Activated CD8-positive, alpha-beta memory T cell treated with anti-CD3 and anti-CD28 coated beads, Interleukin-2, amount 50 U/mL, for 48 hours (primary cell): ENCODE data around the gene CELSR2.
A peak's percentile ranks its signal among the peaks of the same experiment; 100 is the strongest.
"Not testable (repeated sequence)": the region's sequence is repeated elsewhere in the genome, so short reads cannot be mapped to it uniquely, and the experiment has no call there.

Experiments
- DNase-seq: peaks from one replicate; pipeline ENCODE4 v3.0.0-alpha.2; 2020

The CELSR2 gene

GRCh38 chr1:109248797-109249629 lies at the start of gene CELSR2:
TSS of gene CELSR2 (plus strand) at chr1:109249539. CDS start at chr1:109250080, 541 bp downstream.
- peak; percentile 80 for DNase-seq

GRCh38 chr1:109199710-109200109 lies 49.6 kb upstream of the CELSR2 start:
- DNase-seq, result no peak

- peak; percentile 81 for DNase-seq
Measured at GRCh38 chr1:109201123-109201703, 48.1 kb upstream of the CELSR2 start.

- no peak for DNase-seq
Measured at GRCh38 chr1:109204484-109204883, 44.9 kb upstream of the CELSR2 start.

GRCh38 chr1:109206339-109206738 lies 43.0 kb upstream of the CELSR2 start:
- no peak for DNase-seq

- peak; percentile 18 for DNase-seq
Measured at GRCh38 chr1:109207467-109208103, 41.8 kb upstream of the CELSR2 start.

GRCh38 chr1:109208394-109208793 lies 40.9 kb upstream of the CELSR2 start:
- no peak for DNase-seq

- DNase-seq, result no peak
Measured at GRCh38 chr1:109208836-109209463, 40.4 kb upstream of the CELSR2 start.

GRCh38 chr1:109210058-109210457 lies 39.3 kb upstream of the CELSR2 start:
- DNase-seq, result peak; percentile 42

- DNase-seq, result no peak
Measured at GRCh38 chr1:109213345-109213823, 36.0 kb upstream of the CELSR2 start.

- peak; percentile 94 for DNase-seq
Measured at GRCh38 chr1:109213824-109214693, 35.3 kb upstream of the CELSR2 start, which contains the start of gene SARS1. TSS of gene SARS1 (plus strand) at chr1:109213918. CDS start at chr1:109213993, 75 bp downstream.

- DNase-seq, result peak; percentile 64
Measured at GRCh38 chr1:109214695-109215623, 34.4 kb upstream of the CELSR2 start.

GRCh38 chr1:109216662-109217061 lies 32.7 kb upstream of the CELSR2 start:
- no peak for DNase-seq

GRCh38 chr1:109218516-109218915 lies 30.8 kb upstream of the CELSR2 start:
- no peak for DNase-seq

- DNase-seq, result not testable (repeated sequence)
Measured at GRCh38 chr1:109221201-109221600, 28.1 kb upstream of the CELSR2 start.

- DNase-seq, result peak; percentile 7
Measured at GRCh38 chr1:109225308-109225707, 24.0 kb upstream of the CELSR2 start.

- peak; percentile 25 for DNase-seq
Measured at GRCh38 chr1:109225711-109226445, 23.5 kb upstream of the CELSR2 start.

- no peak for DNase-seq
Measured at GRCh38 chr1:109228167-109228566, 21.2 kb upstream of the CELSR2 start.

GRCh38 chr1:109229531-109230127 lies 19.7 kb upstream of the CELSR2 start:
- no peak for DNase-seq

GRCh38 chr1:109231066-109231465 lies 18.3 kb upstream of the CELSR2 start:
- DNase-seq, result no peak
